OCI-LY7 (cell line): ENCODE results near the gene FAM76A. TPM values are rescaled to one million over a fixed set of nuclear protein-coding genes. Genes with fewer than 3 reads are reported as not detected.

ENCODE experiments used
- BruUV-seq: library from RNA; stranded (reverse); fragments of 400-500 nt; replicated peaks from 2 replicates; lab custom pipeline; 2021; lab: Mats Ljungman, UMichigan
- CTCF ChIA-PET: fragments of 300-600 bp; sonication (Branson Sonifier 250); formaldehyde crosslinking; loops from one replicate; lab custom pipeline; 2022; ENCODE audit warnings: antibody characterized with exemption; ENCODE audit not compliant: unreplicated experiment; lab: Charles Lee
- POLR2A ChIA-PET: fragments of 300-600 bp; sonication (Branson Sonifier 250); formaldehyde crosslinking; loops from one replicate; lab custom pipeline; 2022; ENCODE audit warnings: antibody characterized with exemption; lab: Charles Lee
- DNase-seq: peaks from one replicate; pipeline ENCODE4 v3.0.0-alpha.2; 2015; ENCODE audit warnings: low spot score
- H2AFZ ChIP-seq: fragments of 200-600 bp; sonication (generic), shearing (Covaris generic); 2 replicates; pipeline ENCODE4 v1.6.1; 2014; ENCODE audit warnings: mild to moderate bottlenecking, antibody characterized with exemption, low read length, moderate library complexity
- H3K27ac ChIP-seq: fragments of 200-600 bp; sonication (generic); 2 replicates; pipeline ENCODE4 v1.5.1; 2014; ENCODE audit warnings: mixed run types, low read depth, mild to moderate bottlenecking, moderate library complexity, low read length, inconsistent platforms; ENCODE audit not compliant: poor library complexity, severe bottlenecking
- H3K36me3 ChIP-seq: fragments of 200-600 bp; sonication (generic); 2 replicates; pipeline ENCODE4 v1.6.1; 2014; ENCODE audit warnings: mild to moderate bottlenecking, antibody characterized with exemption, low read length, moderate library complexity, mixed read lengths; ENCODE audit not compliant: insufficient read depth
- H3K4me1 ChIP-seq: fragments of 200-600 bp; sonication (generic); 2 replicates; pipeline ENCODE4 v1.5.1; 2014; ENCODE audit warnings: mild to moderate bottlenecking, low read length; ENCODE audit not compliant: insufficient read depth, poor library complexity, severe bottlenecking
- H3K4me2 ChIP-seq: fragments of 200-600 bp; sonication (generic); 2 replicates; pipeline ENCODE4 v1.6.1; 2014; ENCODE audit warnings: mild to moderate bottlenecking, low read length
- H3K4me3 ChIP-seq: fragments of 200-600 bp; sonication (generic); 2 replicates; pipeline ENCODE4 v1.5.1; 2014; ENCODE audit warnings: mild to moderate bottlenecking, low read depth, low read length; ENCODE audit not compliant: poor library complexity, severe bottlenecking
- H3K79me2 ChIP-seq: fragments of 200-600 bp; sonication (generic); 2 replicates; pipeline ENCODE4 v1.6.1; 2016; ENCODE audit warnings: low read depth, mild to moderate bottlenecking, low read length, moderate library complexity, mixed read lengths; ENCODE audit not compliant: insufficient read depth
- H3K9me2 ChIP-seq: fragments of 200-600 bp; sonication (generic); 2 replicates; pipeline ENCODE4 v1.6.1; 2016; ENCODE audit warnings: mild to moderate bottlenecking, low read length, mixed read lengths; ENCODE audit not compliant: insufficient read depth
- H3K9me3 ChIP-seq: fragments of 200-600 bp; sonication (generic); 2 replicates; pipeline ENCODE4 v1.6.1; 2014; ENCODE audit warnings: mild to moderate bottlenecking, mixed run types, low read length, mixed read lengths
- H4K20me1 ChIP-seq: fragments of 200-600 bp; sonication (generic); 2 replicates; pipeline ENCODE4 v1.6.1; 2014; ENCODE audit warnings: mild to moderate bottlenecking, antibody characterized with exemption, low read length, moderate library complexity, mixed read lengths; ENCODE audit not compliant: insufficient read depth
- EZH2phosphoT487 ChIP-seq: fragments of 200-600 bp; sonication (generic); IDR thresholded peaks from 2 replicates; pipeline ENCODE4 v1.6.1; 2018; ENCODE audit warnings: low read depth, borderline replicate concordance, mild to moderate bottlenecking, mixed run types, antibody characterized with exemption, low read length, moderate library complexity, mixed read lengths
- intact Hi-C: fragments of 100-400 bp; cut with micrococcal nuclease; formaldehyde crosslinking; loops from one replicate; pipeline ENCODE4 v1.10.0; 2022; ENCODE audit not compliant: unreplicated experiment
- total RNA-seq, 2 experiments: library from RNA; depleted of rRNA in 1 of 2; stranded (reverse); fragments of >200 nt in 1 of 2; shearing (Covaris generic) in 1 of 2; gene quantifications; 2 replicates each; pipeline ENCODE4 v1.2.3, GENCODE V29; 2014 to 2022
- TF ChIP-seq, protein P1 (sequence below): fragments of 200-600 bp; sonication (generic); conservative IDR thresholded peaks from 2 replicates; pipeline ENCODE4 v1.5.1; 2014; ENCODE audit warnings: mild to moderate bottlenecking, antibody characterized with exemption, low read length, moderate library complexity, mixed read lengths

Gene FAM76A
- total RNA-seq, 2 experiments from 2014 or later: 16.3 to 18.6 TPM

DNA sequence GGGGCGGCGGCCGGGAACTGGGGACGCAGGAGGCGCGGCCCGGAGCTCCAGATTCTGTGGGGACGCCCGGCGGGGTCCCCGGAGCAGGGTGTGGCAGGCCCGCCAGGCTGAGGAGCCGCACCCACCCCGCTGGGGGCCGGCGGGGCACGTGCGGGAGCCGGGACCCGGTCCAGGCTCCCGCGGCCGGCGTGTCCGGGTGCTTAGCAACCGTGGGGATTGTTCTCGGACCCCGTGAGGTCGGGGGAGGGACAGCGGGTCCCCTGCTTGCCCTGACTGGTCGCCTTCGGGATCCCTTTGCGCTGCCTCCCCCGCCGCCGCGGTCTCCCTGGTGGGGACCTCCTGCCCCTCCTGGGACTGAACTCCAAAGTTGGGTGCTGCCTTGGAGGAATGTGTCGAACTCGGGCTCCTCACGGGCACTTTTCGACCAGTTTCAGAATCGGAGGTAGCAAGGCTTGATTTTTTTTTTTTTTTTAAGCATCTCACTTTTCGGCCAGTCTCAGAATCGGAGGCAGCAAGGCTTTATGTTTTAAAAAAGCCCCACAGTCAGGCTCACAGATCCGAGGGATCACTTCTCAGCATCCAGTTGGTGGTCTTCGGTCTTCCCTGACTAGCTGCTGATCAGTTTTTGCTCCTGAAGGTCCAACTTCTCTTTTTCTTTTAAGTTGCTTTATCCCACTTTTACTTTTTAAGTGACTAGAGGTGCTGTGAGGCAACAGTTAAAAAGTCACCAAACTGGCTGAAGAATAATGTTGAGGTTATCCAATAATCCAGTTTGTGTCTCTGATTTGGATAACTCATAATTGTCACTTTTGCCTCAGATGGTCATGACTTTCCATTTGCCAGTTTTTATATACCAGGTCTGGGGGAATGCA is 648 bp downstream of the FAM76A start:
- Histone ChIP-seq H3K4me1 (peaks cover 19% of the 10 kb centered on the region), H3K9me3 (no peaks in the 10 kb centered on the region), H3K79me2 (peaks cover 8% of the 10 kb centered on the region; the same call in 1 of the 2 replicates), H3K4me2 (peak overlapping the region; percentile 95), H3K27ac (peak overlapping the region; percentile 45), H2AFZ (peak overlapping the region; percentile 81), H4K20me1 (no peaks in the 10 kb centered on the region), H3K4me3 (peak overlapping the region; percentile 85), H3K9me2 (no peaks in the 10 kb centered on the region), H3K36me3 (peaks cover 20% of the 10 kb centered on the region; the same call in 1 of the 2 replicates)
- ChIA-PET POLR2A (interaction anchor here (0.6 to 1.3 kb wide), 6 partner anchors 25 to 343 kb away, joined by 3 to 6 read pairs (median 3); partner anchors contain the start of gene PPP1R8), CTCF (interaction anchor here (0.6 to 1.4 kb wide), 3 partner anchors 47 to 781 kb away, joined by 3 to 6 read pairs (median 3); partner anchors contain the start of gene STX12)
- intact Hi-C loops: loop anchor here (5.0 kb wide), 1 partner anchor 46 kb away; the partner anchor contains the start of gene STX12
- BruUV-seq: TSS peak; percentile 69
- DNase-seq: peak; percentile 61
- TF ChIP-seq, protein P1, sequence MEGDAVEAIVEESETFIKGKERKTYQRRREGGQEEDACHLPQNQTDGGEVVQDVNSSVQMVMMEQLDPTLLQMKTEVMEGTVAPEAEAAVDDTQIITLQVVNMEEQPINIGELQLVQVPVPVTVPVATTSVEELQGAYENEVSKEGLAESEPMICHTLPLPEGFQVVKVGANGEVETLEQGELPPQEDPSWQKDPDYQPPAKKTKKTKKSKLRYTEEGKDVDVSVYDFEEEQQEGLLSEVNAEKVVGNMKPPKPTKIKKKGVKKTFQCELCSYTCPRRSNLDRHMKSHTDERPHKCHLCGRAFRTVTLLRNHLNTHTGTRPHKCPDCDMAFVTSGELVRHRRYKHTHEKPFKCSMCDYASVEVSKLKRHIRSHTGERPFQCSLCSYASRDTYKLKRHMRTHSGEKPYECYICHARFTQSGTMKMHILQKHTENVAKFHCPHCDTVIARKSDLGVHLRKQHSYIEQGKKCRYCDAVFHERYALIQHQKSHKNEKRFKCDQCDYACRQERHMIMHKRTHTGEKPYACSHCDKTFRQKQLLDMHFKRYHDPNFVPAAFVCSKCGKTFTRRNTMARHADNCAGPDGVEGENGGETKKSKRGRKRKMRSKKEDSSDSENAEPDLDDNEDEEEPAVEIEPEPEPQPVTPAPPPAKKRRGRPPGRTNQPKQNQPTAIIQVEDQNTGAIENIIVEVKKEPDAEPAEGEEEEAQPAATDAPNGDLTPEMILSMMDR: no peak
- TF ChIP-seq EZH2phosphoT487: no peak

DNA sequence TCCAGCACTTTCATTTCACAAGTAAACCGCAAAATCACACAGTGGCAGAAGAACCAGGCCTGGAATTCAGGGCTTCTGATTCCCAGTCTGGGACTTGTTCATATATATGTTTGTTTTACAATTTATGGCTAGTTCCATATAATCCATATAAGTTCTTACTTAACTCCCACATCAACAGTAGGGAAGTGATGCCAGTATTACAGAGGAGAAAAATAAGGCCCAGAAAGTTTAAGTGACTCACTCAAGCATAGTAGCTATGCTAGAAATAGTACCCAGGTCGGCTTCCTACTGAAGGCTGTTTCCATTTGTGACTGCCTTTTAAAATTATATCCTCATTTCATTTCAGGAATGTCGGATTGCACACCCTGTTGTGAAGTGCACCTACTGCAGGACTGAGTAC is 1.4 kb downstream of the FAM76A start:
- peak; percentile 7 for DNase-seq
- no TSS peak for BruUV-seq
- Histone ChIP-seq H3K4me3 (peak overlapping the region; percentile 85), H2AFZ (no peak overlapping the region), H3K4me2 (peak overlapping the region; percentile 95), H3K9me3 (no peaks in the 10 kb centered on the region), H3K27ac (no peak overlapping the region), H3K4me1 (peaks cover 19% of the 10 kb centered on the region), H4K20me1 (no peaks in the 10 kb centered on the region), H3K36me3 (peaks cover 26% of the 10 kb centered on the region), H3K9me2 (no peaks in the 10 kb centered on the region), H3K79me2 (peaks cover 8% of the 10 kb centered on the region; the same call in 1 of the 2 replicates)
- intact Hi-C loops: loop anchor here (5.0 kb wide), 1 partner anchor 45 kb away; the partner anchor contains the start of gene STX12
- POLR2A ChIA-PET: interaction anchor here (0.7 kb wide), 1 partner anchor 342 kb away, joined by 3 read pairs; no protein-coding TSS in a partner anchor
- CTCF ChIA-PET: no interaction called here
- TF ChIP-seq, protein P1: no peak
- TF ChIP-seq EZH2phosphoT487: no peak
